Gastrocnemius medialis (tissue), 4 donors: ENCODE measurements around the gene DCST1. TPM values are rescaled to one million over a fixed set of nuclear protein-coding genes. Genes with fewer than 3 reads are reported as not detected.

Experiments used
- ATAC-seq, 2 donors: fragments of 150-250 bp; one replicate each; pipeline ENCODE4 v1.9.1; 2016
- DNase-seq, 2 donors: peaks; one replicate each; pipeline ENCODE4 v3.0.0-alpha.2; 2019
- H3K27ac ChIP-seq, 4 donors: fragments of 200-600 bp; sonication (generic); 1 replicate in 1 of 4; 2 replicates in 3 of 4; pipeline ENCODE4 v1.5.1; 2016 to 2018; ENCODE audit warnings: mild to moderate bottlenecking in 2 of 4, moderate library complexity in 1 of 4
- H3K27me3 ChIP-seq, 3 donors: fragments of 200-600 bp; sonication (generic) in 2 of 3; 1 replicate in 1 of 3; 2 replicates in 2 of 3; pipeline versions ENCODE4 v1.5.1 to v1.6.0; 2016 to 2019; ENCODE audit warnings: mild to moderate bottlenecking in 1 of 3, moderate library complexity in 1 of 3
- H3K36me3 ChIP-seq, 2 donors: fragments of 200-600 bp; sonication (generic) in 1 of 2; one replicate each; pipeline ENCODE4 v1.5.1; 2017 to 2018
- H3K4me1 ChIP-seq, 2 donors: fragments of 200-600 bp; sonication (generic) in 1 of 2; one replicate each; pipeline ENCODE4 v1.5.1; 2016 to 2017; ENCODE audit warnings: mild to moderate bottlenecking in 2 of 2
- H3K4me3 ChIP-seq, 4 donors: fragments of 200-600 bp; sonication (generic) in 3 of 4; 1 replicate in 1 of 4; 2 replicates in 3 of 4; pipeline ENCODE4 v1.5.1; 2016 to 2019; ENCODE audit warnings: mild to moderate bottlenecking in 2 of 4
- H3K9me3 ChIP-seq, 3 donors: fragments of 200-600 bp; sonication (generic) in 2 of 3; 1 replicate in 1 of 3; 2 replicates in 2 of 3; pipeline ENCODE4 v1.5.1; 2016 to 2019
- CTCF ChIP-seq, 5 experiments: fragments of 450-650 bp in 3 of 5; fragments of 200-600 bp in 2 of 5; sonication (generic) in 2 of 5; IDR thresholded peaks in 4 of 5; conservative IDR thresholded peaks in 1 of 5; 1 replicate in 4 of 5; 2 replicates in 1 of 5; pipeline ENCODE4 v1.5.1; 2016 to 2019; ENCODE audit warnings: antibody characterized with exemption in 5 of 5, mild to moderate bottlenecking in 3 of 5, moderate library complexity in 3 of 5
- POLR2A ChIP-seq, 2 donors: fragments of 450-650 bp; IDR thresholded peaks; one replicate each; pipeline ENCODE4 v1.6.1; 2017; ENCODE audit warnings: antibody characterized with exemption in 2 of 2, mild to moderate bottlenecking in 2 of 2, moderate library complexity in 2 of 2
- in situ Hi-C, 4 donors: fragments of 200-750 bp; cut with MboI; loops; one replicate each; pipeline versions ENCODE4 v1.15.0 to v1.8.0; 2017; ENCODE audit warnings: low sequenced_read_pairs in 4 of 4
- intact Hi-C: fragments of 100-400 bp; cut with DNase I; formaldehyde crosslinking; loops from one replicate; pipeline ENCODE4 v1.15.1; 2023; ENCODE audit warnings: low total_unique reads
- total RNA-seq, 4 donors: library from RNA; depleted of rRNA; stranded (reverse); fragments of >200 nt; gene quantifications; one replicate each; pipeline versions ENCODE4 v1.1.0 to v1.2.3, GENCODE V29; 2016

DCST1 gene
- total RNA-seq, 4 donors from 2014 or later, result 0.13 to 0.35 TPM; not detected in 2

DNA sequence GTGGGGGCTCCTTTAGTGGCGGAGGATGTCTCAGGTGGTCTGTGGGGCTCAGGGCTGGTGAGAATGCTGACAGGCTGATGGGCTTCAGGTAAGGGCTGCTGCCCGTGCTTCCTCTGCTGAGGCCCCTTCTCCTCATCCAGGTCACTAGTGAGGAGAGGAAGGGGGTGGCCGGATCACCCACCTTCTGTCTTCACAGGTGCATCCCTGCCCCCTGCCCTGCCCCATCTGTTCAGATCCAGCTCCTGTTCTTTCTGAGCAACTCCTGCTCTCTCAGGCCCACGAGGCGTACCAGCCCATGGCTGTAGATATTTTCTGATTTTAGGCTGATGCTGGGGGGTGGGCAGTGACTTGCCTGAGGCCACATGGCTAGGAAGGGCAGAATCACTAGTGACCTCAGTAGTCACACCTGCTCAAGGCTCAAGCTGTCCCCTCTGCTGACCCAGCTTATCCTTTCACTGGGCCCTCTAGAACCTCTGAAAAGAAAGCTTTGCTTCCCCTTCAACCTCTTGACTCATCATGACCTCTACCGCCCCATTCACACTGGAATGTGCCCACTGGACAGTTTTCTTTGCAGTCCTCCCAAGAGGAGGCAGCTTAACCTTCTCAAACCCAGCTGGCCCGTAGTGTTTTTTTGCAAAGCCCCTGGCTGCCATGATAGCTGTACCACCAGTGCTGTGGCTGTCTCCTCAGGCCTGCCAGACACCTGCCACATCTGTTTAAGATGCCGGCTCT lies 14.8 kb upstream of the DCST1 start:
- intact Hi-C loops, result no loop called here
- in situ Hi-C loops, result loop anchor here in 2 of 4 donors (10.0 kb wide), 1 partner anchor 54 kb away; the partner anchor contains the start of gene PYGO2 (in 2 of the 2)
- Histone ChIP-seq H3K36me3 (peaks cover 0 to 13% of the 10 kb centered on the region in 2 donors), H3K27ac (peak overlapping the region in 1 of 4 donors; percentile 95), H3K9me3 (no peaks in the 10 kb centered on the region), H3K4me3 (no peak overlapping the region), H3K27me3 (no peaks in the 10 kb centered on the region), H3K4me1 (peaks cover 13 to 20% of the 10 kb centered on the region in 2 donors)
- DNase-seq (no peak), ATAC-seq (no peak)
- TF ChIP-seq CTCF (IDR thresholded peaks at IDR 0.05 in 4 of 5, conservative IDR thresholded peaks at IDR 0.05 in 1 of 5) (no peak), POLR2A (IDR thresholded peaks at IDR 0.05) (no peak)

DNA sequence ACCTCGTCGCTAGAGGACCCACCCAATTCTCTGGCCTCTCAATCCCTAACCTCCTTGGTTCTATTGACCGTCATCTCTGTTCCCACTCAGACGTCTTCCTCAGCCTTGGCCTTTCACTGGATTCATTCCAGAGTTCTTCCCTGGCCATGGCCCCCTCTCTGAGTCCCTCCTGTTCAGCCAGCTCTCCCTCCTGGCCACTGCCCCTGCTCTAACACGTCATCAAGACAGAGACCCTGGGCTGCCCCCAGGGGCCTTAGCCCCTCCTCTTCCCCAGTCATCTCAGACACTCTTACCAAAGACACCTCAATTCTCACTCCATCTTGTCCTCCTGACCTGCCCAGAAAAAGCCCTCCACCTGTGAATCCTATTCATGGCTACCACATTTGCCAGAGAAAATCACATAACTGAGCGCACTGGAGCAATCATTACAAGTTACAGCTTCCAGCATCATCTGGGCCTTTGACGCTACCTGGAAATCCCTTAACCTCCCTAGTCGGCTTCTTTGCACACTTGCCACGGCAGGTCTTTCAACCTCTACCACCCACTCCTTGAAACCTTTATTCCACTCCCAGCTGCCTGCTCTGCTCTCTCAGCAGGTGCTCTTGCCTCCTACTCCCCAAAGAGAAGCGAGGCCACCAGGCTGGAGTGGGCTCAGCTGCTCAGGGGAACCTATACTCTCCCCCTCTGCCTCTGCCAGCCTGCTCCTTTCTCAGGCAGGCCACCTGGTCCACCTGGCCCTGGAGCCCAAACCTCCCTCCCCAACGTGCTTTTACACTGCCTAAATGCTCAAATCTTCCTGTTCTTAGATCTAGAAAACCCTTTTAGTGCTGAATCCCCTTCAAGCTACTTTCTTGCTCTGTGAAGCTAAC lies 14.0 kb upstream of the DCST1 start:
- in situ Hi-C loops (loop anchor here in 2 of 4 donors (10.0 kb wide), 1 partner anchor 55 kb away; the partner anchor contains the start of gene PYGO2 (in 2 of the 2)), intact Hi-C loops (no loop called here)
- Histone ChIP-seq H3K9me3 (no peaks in the 10 kb centered on the region), H3K4me1 (peaks cover 13 to 20% of the 10 kb centered on the region in 2 donors), H3K27ac (no peak overlapping the region), H3K4me3 (no peak overlapping the region), H3K27me3 (no peaks in the 10 kb centered on the region), H3K36me3 (peaks cover 0 to 10% of the 10 kb centered on the region in 2 donors)
- ATAC-seq (no peak), DNase-seq (no peak)
- no peak for TF ChIP-seq POLR2A (IDR thresholded peaks at IDR 0.05)
- TF ChIP-seq CTCF (IDR thresholded peaks at IDR 0.05 in 4 of 5, conservative IDR thresholded peaks at IDR 0.05 in 1 of 5), result no peak

DNA sequence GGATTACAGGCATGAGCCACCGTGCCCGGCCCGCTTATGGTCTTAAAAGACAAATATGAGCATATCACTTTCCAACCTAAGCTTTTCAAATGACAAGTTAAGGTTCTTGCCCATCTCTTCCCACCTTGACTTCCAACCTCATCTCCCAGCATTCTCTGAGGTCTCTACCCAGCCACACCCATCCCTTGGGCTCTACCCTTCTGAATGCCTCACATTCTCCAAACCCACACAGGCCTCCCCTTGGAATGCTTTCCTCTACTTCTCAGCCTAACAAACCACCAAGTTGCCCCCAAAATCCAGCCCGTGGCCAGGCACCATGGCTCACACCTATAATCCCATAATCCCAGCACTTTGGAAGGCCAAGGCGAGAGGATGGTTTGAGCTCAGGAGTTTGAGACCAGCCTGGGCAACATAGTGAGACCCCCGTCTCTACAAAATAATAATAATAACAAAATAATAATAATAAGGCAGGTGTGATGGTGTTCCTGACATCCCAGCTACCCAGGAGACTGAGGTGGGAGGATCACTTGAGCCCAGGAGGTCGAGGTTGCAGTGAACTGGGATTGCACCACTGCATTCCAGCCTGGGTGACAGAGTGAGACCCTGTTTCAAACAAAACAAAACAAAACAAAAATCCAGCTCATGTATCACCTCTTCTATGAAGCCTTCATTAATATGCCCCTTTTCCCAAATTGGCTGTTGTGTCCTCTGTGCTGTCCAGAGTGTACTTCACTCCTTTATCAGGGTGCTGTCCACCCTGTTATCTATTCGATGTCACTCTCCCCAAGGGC lies 11.3 kb upstream of the DCST1 start:
- no peak for DNase-seq
- Histone ChIP-seq H3K36me3 (no peaks in the 10 kb centered on the region), H3K4me3 (no peak overlapping the region), H3K27me3 (no peaks in the 10 kb centered on the region), H3K27ac (no peak overlapping the region), H3K9me3 (no peaks in the 10 kb centered on the region), H3K4me1 (peaks cover 6 to 10% of the 10 kb centered on the region in 2 donors)
- no peak for ATAC-seq
- TF ChIP-seq POLR2A (IDR thresholded peaks at IDR 0.05) (no peak), CTCF (IDR thresholded peaks at IDR 0.05 in 4 of 5, conservative IDR thresholded peaks at IDR 0.05 in 1 of 5) (no peak)
- in situ Hi-C loops, result no loop called here
- intact Hi-C loops, result no loop called here

- in situ Hi-C loops, result no loop called here
- no peak overlapping the region for H3K4me3 ChIP-seq
- intact Hi-C loops, result no loop called here
- TF ChIP-seq CTCF (IDR thresholded peaks at IDR 0.05 in 4 of 5, conservative IDR thresholded peaks at IDR 0.05 in 1 of 5) (no peak), POLR2A (IDR thresholded peaks at IDR 0.05) (no peak)
- no peak overlapping the region for H3K27ac ChIP-seq
- no peaks in the 10 kb centered on the region for H3K9me3 ChIP-seq
- ATAC-seq (no peak), DNase-seq (no peak)
- H3K36me3 ChIP-seq, result no peaks in the 10 kb centered on the region
- H3K4me1 ChIP-seq, result peaks cover 2 to 7% of the 10 kb centered on the region in 2 donors
- no peaks in the 10 kb centered on the region for H3K27me3 ChIP-seq
These were observed 10.7 kb upstream of the DCST1 start for GRCh38 chr1:155022927-155023236.
